H1 (cell line): Measurements from ENCODE around the gene PPOX. TPM values are rescaled to one million over a fixed set of nuclear protein-coding genes. Genes with fewer than 3 reads are reported as not detected.

ENCODE experiments used
- ASH2L ChIP-seq: fragments of 200-600, 300-600 bp; sonication (generic); IDR thresholded peaks from one replicate; pipeline ENCODE4 v1.7.1; 2017; ENCODE audit warnings: low read length
- CHD7 ChIP-seq: fragments of 300-600 bp; sonication (generic); IDR thresholded peaks from 2 replicates; pipeline ENCODE4 v1.7.1; 2012; ENCODE audit warnings: low read length, moderate library complexity, mild to moderate bottlenecking, inconsistent platforms; ENCODE audit not compliant: insufficient replicate concordance
- GABPA ChIP-seq: IDR thresholded peaks from 2 replicates; pipeline ENCODE4 v1.6.1; 2011; ENCODE audit warnings: mild to moderate bottlenecking, low read length, moderate library complexity, borderline replicate concordance; ENCODE audit not compliant: insufficient read depth
- HDAC2 ChIP-seq, 2 experiments: fragments of 300-600 bp in 1 of 2; sonication (generic) in 1 of 2; IDR thresholded peaks; 2 replicates each; pipeline ENCODE4 v1.6.1; 2011 to 2012; ENCODE audit warnings: low read depth in 2 of 2, low read length in 2 of 2, mild to moderate bottlenecking in 2 of 2, moderate library complexity in 2 of 2, borderline replicate concordance in 1 of 2, inconsistent platforms in 1 of 2
- KDM5A ChIP-seq: fragments of 200-600 bp; IDR thresholded peaks from 2 replicates; pipeline ENCODE4 v1.7.1; 2012; ENCODE audit warnings: mild to moderate bottlenecking, low read length, inconsistent platforms, mixed read lengths
- ZNF274 ChIP-seq: IDR thresholded peaks from 2 replicates; pipeline ENCODE4 v1.7.0; 2012; ENCODE audit warnings: low read length, borderline replicate concordance; ENCODE audit errors: extremely low read depth
- polyA plus RNA-seq, 7 experiments: library from polyadenylated mRNA; depleted of rRNA in 3 of 7; stranded (reverse) in 5 of 7; unstranded in 2 of 7; fragments of >200 nt in 5 of 7; fragments of 200-250 nt in 2 of 7; gene quantifications; 1 replicate in 5 of 7; 2 replicates in 1 of 7; 4 replicates in 1 of 7; pipeline versions ENCODE4 v1.2.1 to v1.2.3, GENCODE V29; 2011 to 2013; ENCODE audit warnings: missing spikeins in 2 of 7, mixed read lengths in 2 of 7
- total RNA-seq: library from RNA; stranded (reverse); fragmentation: NEBNext Ultra II Directional; extraction: Animal tissue kit (Norgen Biotek cat#: 25700); gene quantifications from 2 replicates; pipeline ENCODE4 v1.2.1, GENCODE V29; 2021
- TF ChIP-seq, protein P1 (sequence below), 3 experiments: IDR thresholded peaks; 1 replicate in 2 of 3; 2 replicates in 1 of 3; pipeline versions ENCODE4 v1.5.1 to v1.6.1; 2011; ENCODE audit warnings: low read length in 3 of 3, mild to moderate bottlenecking in 3 of 3, inconsistent platforms in 2 of 3, low read depth in 1 of 3, moderate library complexity in 1 of 3; ENCODE audit not compliant: insufficient read depth in 1 of 3; ENCODE audit errors: control extremely low read depth in 1 of 3

Gene PPOX
- total and polyA plus RNA-seq, 2 of the 8 experiments (the other 6 are each of a cell fraction or from before 2014, with no cell fraction given): 39.4 to 40.4 TPM

DNA sequence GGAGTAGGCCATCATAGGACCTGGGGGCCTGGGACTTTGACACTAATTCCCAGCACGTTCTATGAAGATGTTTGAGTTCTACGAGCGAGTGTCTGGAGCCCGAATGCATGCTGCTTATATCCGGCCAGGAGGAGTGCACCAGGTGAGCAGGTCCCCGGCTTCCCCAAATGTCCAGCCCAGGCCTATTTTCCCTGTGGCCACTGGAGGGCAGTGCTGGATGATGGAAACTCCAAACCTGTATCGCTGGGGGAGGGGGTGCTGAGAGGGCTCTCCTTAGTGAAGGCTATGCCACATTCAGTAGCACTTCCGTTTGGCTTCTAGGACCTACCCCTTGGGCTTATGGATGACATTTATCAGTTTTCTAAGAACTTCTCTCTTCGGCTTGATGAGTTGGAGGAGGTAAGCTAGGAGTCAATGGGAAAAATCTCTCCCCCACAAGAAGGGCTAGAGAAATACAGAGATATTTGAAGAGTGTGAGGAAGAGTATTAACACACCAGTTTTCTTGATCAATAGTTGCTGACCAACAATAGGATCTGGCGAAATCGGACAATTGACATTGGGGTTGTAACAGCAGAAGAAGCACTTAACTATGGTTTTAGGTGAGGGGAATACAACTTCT, 43.7 kb downstream of the PPOX start (continued):
- TF ChIP-seq HDAC2 (IDR thresholded peaks at IDR 0.05; ENCODE audit: borderline replicate concordance in 1 of 2, low read depth in 2 of 2, low read length in 2 of 2): no peak
- TF ChIP-seq CHD7: no peak
- TF ChIP-seq ASH2L: no peak
- TF ChIP-seq KDM5A: peak; percentile 32; the same call in 1 of the 2 replicates
- TF ChIP-seq GABPA: 0 out of 2 replicates have a peak, but pooled peaks have one; percentile 61
- no peak for TF ChIP-seq ZNF274
- TF ChIP-seq, protein P1, sequence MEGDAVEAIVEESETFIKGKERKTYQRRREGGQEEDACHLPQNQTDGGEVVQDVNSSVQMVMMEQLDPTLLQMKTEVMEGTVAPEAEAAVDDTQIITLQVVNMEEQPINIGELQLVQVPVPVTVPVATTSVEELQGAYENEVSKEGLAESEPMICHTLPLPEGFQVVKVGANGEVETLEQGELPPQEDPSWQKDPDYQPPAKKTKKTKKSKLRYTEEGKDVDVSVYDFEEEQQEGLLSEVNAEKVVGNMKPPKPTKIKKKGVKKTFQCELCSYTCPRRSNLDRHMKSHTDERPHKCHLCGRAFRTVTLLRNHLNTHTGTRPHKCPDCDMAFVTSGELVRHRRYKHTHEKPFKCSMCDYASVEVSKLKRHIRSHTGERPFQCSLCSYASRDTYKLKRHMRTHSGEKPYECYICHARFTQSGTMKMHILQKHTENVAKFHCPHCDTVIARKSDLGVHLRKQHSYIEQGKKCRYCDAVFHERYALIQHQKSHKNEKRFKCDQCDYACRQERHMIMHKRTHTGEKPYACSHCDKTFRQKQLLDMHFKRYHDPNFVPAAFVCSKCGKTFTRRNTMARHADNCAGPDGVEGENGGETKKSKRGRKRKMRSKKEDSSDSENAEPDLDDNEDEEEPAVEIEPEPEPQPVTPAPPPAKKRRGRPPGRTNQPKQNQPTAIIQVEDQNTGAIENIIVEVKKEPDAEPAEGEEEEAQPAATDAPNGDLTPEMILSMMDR (IDR thresholded peaks at IDR 0.05; ENCODE audit: control extremely low read depth in 1 of 3, insufficient read depth in 1 of 3, low read depth in 1 of 3, low read length in 3 of 3): peak; percentile 89 to 98 (median 97)
